Stimulated activated CD8-positive, alpha-beta memory T cell treated with anti-CD3 and anti-CD28 coated beads, Interleukin-4, amount 100 ng/mL, for 48 hours (primary cell): ENCODE results near the gene TPSAB1.
"Not testable (repeated sequence)": the region's sequence is repeated elsewhere in the genome, so short reads cannot be mapped to it uniquely, and the experiment has no call there.

ENCODE experiments used
- DNase-seq: peaks from one replicate; pipeline ENCODE4 v3.0.0-alpha.2; 2020

The TPSAB1 gene

DNA sequence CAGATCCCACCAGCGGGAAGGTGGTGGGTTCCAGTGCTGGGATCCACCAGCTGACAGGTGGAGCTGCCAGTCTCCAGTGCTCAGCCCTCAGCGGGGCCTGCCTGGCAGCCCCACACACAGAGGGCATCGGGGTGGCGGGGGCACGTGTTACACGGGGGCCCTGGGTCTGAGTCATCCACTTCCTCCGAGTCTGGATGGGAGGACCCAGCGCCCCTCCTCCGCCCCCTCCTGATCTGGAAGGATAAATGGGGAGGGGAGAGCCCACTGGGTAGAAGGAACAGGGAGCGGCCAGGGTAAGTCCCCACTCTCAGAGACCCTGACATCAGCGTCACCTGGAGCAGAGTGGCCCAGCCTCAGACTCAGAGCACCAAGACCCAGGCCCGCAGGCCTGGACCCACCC is at the start of gene TPSAB1:
TSS of gene TPSAB1 (plus strand) at position 270 of the 400 bp plus-strand sequence. CDS start 234 bp downstream, outside the sequence.
- DNase-seq, result not testable (repeated sequence)

DNA sequence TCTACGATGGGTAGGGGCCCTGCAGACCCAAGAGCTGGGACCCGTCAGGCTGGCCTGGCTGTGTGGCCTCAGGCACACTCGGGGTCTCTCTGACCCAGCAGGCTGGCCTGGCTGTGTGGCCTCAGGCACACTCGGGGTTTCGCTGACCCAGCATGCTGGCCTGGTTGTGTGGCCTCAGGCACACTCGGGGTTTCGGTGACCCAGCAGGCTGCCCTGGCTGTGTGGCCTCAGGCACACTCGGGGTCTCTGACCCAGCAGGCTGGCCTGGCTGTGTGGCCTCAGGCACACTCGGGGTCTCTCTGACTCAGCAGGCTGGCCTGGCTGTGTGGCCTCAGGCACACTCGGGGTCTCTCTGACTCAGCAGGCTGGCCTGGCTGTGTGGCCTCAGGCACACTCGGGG is 49.7 kb upstream of the TPSAB1 start:
- DNase-seq, result not testable (repeated sequence)

GRCh38 chr16:1192384-1193073 is 48.0 kb upstream of the TPSAB1 start:
- DNase-seq, result no peak

DNA sequence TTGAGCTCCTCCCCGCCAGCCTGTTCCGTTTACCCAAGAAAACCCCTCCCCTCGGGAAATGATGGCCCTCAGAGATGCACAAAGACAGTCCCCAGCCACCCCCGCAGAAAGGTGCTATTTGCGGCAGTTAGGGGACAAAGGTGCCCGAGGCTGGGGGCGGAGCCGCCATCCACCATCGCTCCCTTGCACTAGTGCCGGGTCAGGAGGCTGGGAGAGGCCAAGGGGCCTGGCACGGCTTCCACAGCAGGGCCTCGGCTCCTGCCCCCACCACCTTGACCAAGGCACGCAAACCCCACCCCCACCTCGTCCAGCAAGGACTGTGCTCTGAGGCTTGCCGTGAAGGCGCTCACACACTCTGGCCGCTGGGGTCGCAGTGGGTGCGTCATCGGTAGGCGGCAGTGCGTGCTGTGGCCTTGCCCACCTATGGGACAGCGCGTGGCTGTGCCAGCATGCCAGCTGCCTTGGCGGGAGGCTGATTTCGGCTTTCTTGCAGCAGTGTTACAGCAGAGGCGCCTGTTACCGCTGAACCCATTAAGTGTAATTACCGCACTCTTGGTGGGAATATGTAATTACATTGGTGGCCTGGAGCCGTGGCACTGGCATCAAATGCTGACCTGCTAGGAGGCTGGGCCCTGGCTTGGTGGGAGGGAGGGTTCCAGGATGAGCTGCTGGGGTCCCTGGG is 47.2 kb upstream of the TPSAB1 start:
- no peak for DNase-seq

GRCh38 chr16:1193825-1194581 is 46.5 kb upstream of the TPSAB1 start:
- no peak for DNase-seq

DNA sequence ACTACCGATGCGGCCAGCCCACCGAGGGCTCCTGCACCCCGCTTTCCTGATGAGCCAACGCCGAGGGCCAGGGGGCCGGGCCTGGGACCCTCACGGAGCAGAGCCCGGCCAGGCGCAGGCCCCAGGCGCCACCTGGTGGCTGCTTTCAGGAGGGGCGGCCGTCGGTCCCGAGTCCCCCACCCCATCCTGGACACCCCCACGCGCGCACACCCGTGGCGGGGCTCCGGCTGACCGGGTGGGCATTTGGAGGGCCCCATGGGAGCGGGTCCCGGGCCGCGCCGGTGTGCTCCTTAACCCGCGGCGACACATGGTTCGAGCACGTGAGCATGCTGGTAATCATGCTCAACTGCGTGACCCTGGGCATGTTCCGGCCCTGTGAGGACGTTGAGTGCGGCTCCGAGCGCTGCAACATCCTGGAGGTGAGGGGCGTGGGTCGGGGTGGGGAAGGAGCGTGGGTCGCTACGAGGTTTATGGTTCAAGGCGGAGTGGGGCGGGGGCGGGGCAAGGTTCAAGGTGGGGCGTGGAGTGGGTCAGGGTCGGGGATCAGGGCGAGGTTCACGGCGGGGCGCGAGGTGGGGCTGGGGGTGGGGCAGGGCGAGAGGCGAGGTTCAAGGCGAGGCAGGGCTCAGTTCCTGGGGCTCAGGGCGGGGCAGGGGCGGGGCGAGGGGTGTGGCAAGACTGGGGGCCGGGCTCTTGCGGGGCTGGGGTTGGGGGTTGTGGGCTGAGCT is 45.7 kb upstream of the TPSAB1 start:
- peak; percentile 46 for DNase-seq

DNA sequence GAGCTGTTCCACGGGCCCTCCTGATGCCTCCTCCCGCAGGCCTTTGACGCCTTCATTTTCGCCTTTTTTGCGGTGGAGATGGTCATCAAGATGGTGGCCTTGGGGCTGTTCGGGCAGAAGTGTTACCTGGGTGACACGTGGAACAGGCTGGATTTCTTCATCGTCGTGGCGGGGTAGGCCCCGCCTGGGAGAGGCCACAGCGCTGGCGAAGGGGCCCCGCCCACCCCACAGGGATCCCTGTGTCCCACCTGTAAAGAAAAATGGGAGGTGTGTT is 45.2 kb upstream of the TPSAB1 start:
- no peak for DNase-seq

DNA sequence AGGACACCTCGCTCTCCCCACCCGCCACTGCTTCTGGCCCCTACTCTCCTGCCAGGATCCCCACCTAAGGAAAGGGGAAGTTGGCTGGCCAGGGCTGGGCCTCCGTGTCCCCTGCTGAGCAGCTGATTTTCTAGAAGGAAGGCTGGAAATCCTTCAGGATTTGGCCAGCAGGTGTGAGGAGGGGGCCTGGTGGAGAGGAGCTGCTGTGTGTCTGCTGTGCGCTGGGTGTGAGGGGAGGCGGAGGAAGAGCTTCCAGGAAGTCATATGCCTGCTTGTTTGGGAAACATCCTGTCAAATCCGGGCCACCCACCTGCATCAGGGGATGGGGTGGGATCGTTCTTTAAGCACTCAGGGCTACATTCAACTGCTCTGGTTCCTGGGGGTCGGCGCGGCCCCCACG is 44.0 kb upstream of the TPSAB1 start:
- DNase-seq, result no peak

GRCh38 chr16:1197237-1197866 is 43.2 kb upstream of the TPSAB1 start:
- no peak for DNase-seq

- no peak for DNase-seq
Measured at GRCh38 chr16:1198194-1198593, 42.3 kb upstream of the TPSAB1 start.

GRCh38 chr16:1198671-1199346 is 41.7 kb upstream of the TPSAB1 start:
- DNase-seq, result not testable (repeated sequence)

GRCh38 chr16:1199347-1200013 is 41.0 kb upstream of the TPSAB1 start:
- no peak for DNase-seq

GRCh38 chr16:1200014-1200627 is 40.4 kb upstream of the TPSAB1 start:
- no peak for DNase-seq

GRCh38 chr16:1201444-1201843 is 39.1 kb upstream of the TPSAB1 start:
- no peak for DNase-seq

DNA sequence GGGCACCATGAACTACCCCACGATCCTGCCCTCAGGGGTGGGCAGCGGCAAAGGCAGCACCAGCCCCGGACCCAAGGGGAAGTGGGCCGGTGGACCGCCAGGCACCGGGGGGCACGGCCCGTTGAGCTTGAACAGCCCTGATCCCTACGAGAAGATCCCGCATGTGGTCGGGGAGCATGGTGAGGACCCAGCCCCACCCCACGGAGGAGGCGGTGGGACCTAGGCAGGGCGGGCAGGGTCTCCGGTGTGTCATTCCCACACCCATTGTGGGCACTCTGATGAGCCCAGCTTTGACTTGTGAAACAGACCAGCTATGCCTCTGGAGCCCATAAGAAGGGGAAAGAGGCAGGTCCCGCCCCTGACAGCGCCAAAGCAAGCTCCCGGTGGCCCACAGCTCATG is 38.2 kb upstream of the TPSAB1 start:
- DNase-seq, result no peak

GRCh38 chr16:1204933-1205332 is 35.6 kb upstream of the TPSAB1 start:
- no peak for DNase-seq

DNA sequence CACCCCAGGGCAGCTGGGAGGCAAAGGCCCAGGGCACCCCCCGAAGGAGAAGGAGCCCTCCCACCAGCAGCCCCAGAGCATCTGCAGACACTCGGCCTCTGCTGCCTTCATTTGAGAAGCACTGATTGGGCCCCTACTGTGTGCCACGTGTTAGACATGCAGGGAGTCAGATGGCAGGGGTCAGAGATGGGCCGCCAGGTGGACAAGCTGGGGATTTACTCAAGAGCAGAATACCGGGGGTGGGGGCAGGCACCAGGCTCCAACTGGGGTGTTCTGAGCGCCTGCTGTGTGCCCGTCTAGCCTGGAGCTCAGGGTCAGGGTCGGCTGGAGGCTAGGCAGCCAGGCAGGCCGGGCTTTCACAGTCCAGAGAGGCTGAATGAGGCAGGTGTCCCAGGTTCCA is 34.2 kb upstream of the TPSAB1 start:
- no peak for DNase-seq

GRCh38 chr16:1206786-1207185 is 33.7 kb upstream of the TPSAB1 start:
- DNase-seq, result no peak

DNA sequence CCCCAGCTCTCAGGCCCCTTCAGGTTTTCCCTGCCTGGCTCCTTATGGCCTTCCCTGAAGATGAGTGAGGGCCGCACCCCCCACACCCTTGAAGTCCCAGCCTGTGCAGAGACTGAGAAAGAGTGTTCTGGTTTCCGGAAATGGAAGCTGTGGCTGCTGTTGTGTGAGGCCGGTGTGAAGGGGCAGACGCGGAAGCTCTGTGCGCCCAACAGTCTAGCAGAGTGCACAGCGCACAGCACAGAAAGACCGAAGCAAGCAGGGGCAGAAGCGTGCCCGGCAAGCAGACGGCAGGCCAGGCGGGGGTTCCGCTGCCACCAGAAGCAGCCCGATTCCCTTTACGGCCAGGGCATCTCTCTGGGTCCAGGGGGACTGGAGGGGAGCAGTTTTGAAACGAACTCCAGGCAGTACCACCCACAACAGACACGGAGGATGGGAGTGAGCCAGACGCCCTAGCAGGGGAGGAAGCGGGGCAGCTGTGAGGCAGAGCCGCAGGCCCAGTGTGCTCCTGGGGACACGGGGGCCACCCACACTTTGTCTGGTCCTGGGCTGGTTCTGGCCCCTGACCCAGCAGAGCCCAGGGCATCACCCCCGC is 32.2 kb upstream of the TPSAB1 start:
- no peak for DNase-seq

GRCh38 chr16:1209081-1209480 is 31.4 kb upstream of the TPSAB1 start:
- DNase-seq, result no peak

GRCh38 chr16:1210461-1210860 is 30.0 kb upstream of the TPSAB1 start:
- DNase-seq, result no peak
